Measurements from ENCODE around the gene MAP3K8. TPM values are rescaled to one million over a fixed set of nuclear protein-coding genes. Genes with fewer than 3 reads are reported as not detected.
A peak's percentile ranks its signal among the peaks of the same experiment; 100 is the strongest.

The MAP3K8 gene
- polyA plus RNA-seq, 1 experiment: 13.7 TPM

- ChIA-PET CTCF (interaction anchor here (0.7 to 4.2 kb wide), 5 partner anchors 19 to 180 kb away, joined by 3 to 27 read pairs (median 6); no protein-coding TSS in a partner anchor), POLR2A (no interaction called here)
- TF ChIP-seq CTCF (IDR thresholded peaks at IDR 0.05; ENCODE audit: insufficient read depth, low read depth, low read length): no peak
- Histone ChIP-seq H3K27me3 (ENCODE audit: control insufficient read depth, insufficient read depth, low read length) (no peaks in the 10 kb centered on the region), H3K36me3 (ENCODE audit: control insufficient read depth, insufficient read depth, low read length) (no peaks in the 10 kb centered on the region), H3K4me3 (ENCODE audit: low read depth, low read length) (no peak overlapping the region)
- DNase-seq (ENCODE audit: low read depth): no peak
Observed at GRCh38 chr10:30411263-30411662, 22.7 kb upstream of the MAP3K8 start.

GRCh38 chr10:30412901-30413300, 21.1 kb upstream of the MAP3K8 start:
- Histone ChIP-seq H3K27me3 (ENCODE audit: control insufficient read depth, insufficient read depth, low read length) (0 out of 2 replicates have a peak, but pooled peaks cover 1% of the 10 kb centered on the region), H3K4me3 (ENCODE audit: low read depth, low read length) (no peak overlapping the region), H3K36me3 (ENCODE audit: control insufficient read depth, insufficient read depth, low read length) (no peaks in the 10 kb centered on the region)
- no peak for DNase-seq (ENCODE audit: low read depth)
- ChIA-PET POLR2A (no interaction called here), CTCF (interaction anchor here (0.9 to 4.2 kb wide), 9 partner anchors 13 to 178 kb away, joined by 3 to 27 read pairs (median 5); no protein-coding TSS in a partner anchor)
- no peak for TF ChIP-seq CTCF (IDR thresholded peaks at IDR 0.05; ENCODE audit: insufficient read depth, low read depth, low read length)

GRCh38 chr10:30413996-30414576, 19.9 kb upstream of the MAP3K8 start:
- no peaks in the 10 kb centered on the region for H3K36me3 ChIP-seq (ENCODE audit: control insufficient read depth, insufficient read depth, low read length)
- no peak for DNase-seq (ENCODE audit: low read depth)
- POLR2A ChIA-PET: interaction anchor here (0.5 kb wide), 1 partner anchor 130 kb away, joined by 3 read pairs; no protein-coding TSS in a partner anchor
- no peak overlapping the region for H3K4me3 ChIP-seq (ENCODE audit: low read depth, low read length)
- peak; percentile 82 for TF ChIP-seq CTCF (IDR thresholded peaks at IDR 0.05; ENCODE audit: insufficient read depth, low read depth, low read length)
- CTCF ChIA-PET: interaction anchor here (0.6 to 4.2 kb wide), 16 partner anchors 9 to 177 kb away, joined by 3 to 27 read pairs (median 4); no protein-coding TSS in a partner anchor
- 0 out of 2 replicates have a peak, but pooled peaks cover 1% of the 10 kb centered on the region for H3K27me3 ChIP-seq (ENCODE audit: control insufficient read depth, insufficient read depth, low read length)

- no peak for DNase-seq (ENCODE audit: low read depth)
- Histone ChIP-seq H3K27me3 (ENCODE audit: control insufficient read depth, insufficient read depth, low read length) (0 out of 2 replicates have a peak, but pooled peaks cover 1% of the 10 kb centered on the region), H3K36me3 (ENCODE audit: control insufficient read depth, insufficient read depth, low read length) (no peaks in the 10 kb centered on the region), H3K4me3 (ENCODE audit: low read depth, low read length) (no peak overlapping the region)
- TF ChIP-seq CTCF (IDR thresholded peaks at IDR 0.05; ENCODE audit: insufficient read depth, low read depth, low read length): no peak
- ChIA-PET POLR2A (no interaction called here), CTCF (interaction anchor here (1.1 to 2.4 kb wide), 4 partner anchors 23 to 176 kb away, joined by 3 to 17 read pairs (median 8); no protein-coding TSS in a partner anchor)
Observed at GRCh38 chr10:30415593-30415992, 18.4 kb upstream of the MAP3K8 start.

- no peak for DNase-seq (ENCODE audit: low read depth)
- H3K36me3 ChIP-seq (ENCODE audit: control insufficient read depth, insufficient read depth, low read length): no peaks in the 10 kb centered on the region
- ChIA-PET POLR2A (no interaction called here), CTCF (interaction anchor here (0.5 to 1.7 kb wide), 2 partner anchors 116 to 153 kb away, joined by 3 to 6 read pairs; no protein-coding TSS in a partner anchor)
- 0 out of 2 replicates have a peak, but pooled peaks cover 1% of the 10 kb centered on the region for H3K27me3 ChIP-seq (ENCODE audit: control insufficient read depth, insufficient read depth, low read length)
- TF ChIP-seq CTCF (IDR thresholded peaks at IDR 0.05; ENCODE audit: insufficient read depth, low read depth, low read length): no peak
- no peak overlapping the region for H3K4me3 ChIP-seq (ENCODE audit: low read depth, low read length)
Observed at GRCh38 chr10:30417301-30417700, 16.7 kb upstream of the MAP3K8 start.

Data from BJ (cell line).